HG03521 (cell line): Measurements from ENCODE around the gene ZNF407.

Source experiments
- ATAC-seq: cut with Tn5 transposase; IDR thresholded peaks from one replicate; pipeline ENCODE4 v1.9.1; 2021; ENCODE audit warnings: mild to moderate bottlenecking, moderate library complexity; ENCODE audit not compliant: unreplicated experiment

Gene ZNF407

GRCh38 chr18:74715865-74716712, 118.4 kb downstream of the ZNF407 start:
- ATAC-seq = no peak

GRCh38 chr18:74718312-74718711, 120.6 kb downstream of the ZNF407 start:
- ATAC-seq = no peak

- no peak for ATAC-seq
Observed at GRCh38 chr18:74722237-74722636, 124.6 kb downstream of the ZNF407 start.

GRCh38 chr18:74724186-74724585, 126.5 kb downstream of the ZNF407 start:
- no peak for ATAC-seq

- ATAC-seq = no peak
Observed at GRCh38 chr18:74725690-74726089, 128.0 kb downstream of the ZNF407 start.

- no peak for ATAC-seq
Observed at GRCh38 chr18:74728586-74728985, 130.9 kb downstream of the ZNF407 start.

GRCh38 chr18:74731097-74731496, 133.4 kb downstream of the ZNF407 start:
- no peak for ATAC-seq

- ATAC-seq = no peak
Observed at GRCh38 chr18:74732380-74732779, 134.7 kb downstream of the ZNF407 start.

GRCh38 chr18:74733598-74733997, 135.9 kb downstream of the ZNF407 start:
- no peak for ATAC-seq

- no peak for ATAC-seq
Observed at GRCh38 chr18:74734013-74734444, 136.4 kb downstream of the ZNF407 start.

- ATAC-seq = no peak
Observed at GRCh38 chr18:74739926-74740325, 142.3 kb downstream of the ZNF407 start.

GRCh38 chr18:74742573-74743243, 145.0 kb downstream of the ZNF407 start:
- ATAC-seq = no peak

- no peak for ATAC-seq
Observed at GRCh38 chr18:74745633-74746403, 148.1 kb downstream of the ZNF407 start.

- ATAC-seq = no peak
Observed at GRCh38 chr18:74748809-74749208, 151.1 kb downstream of the ZNF407 start.

GRCh38 chr18:74758995-74759394, 161.3 kb downstream of the ZNF407 start:
- no peak for ATAC-seq

- ATAC-seq = no peak
Observed at GRCh38 chr18:74760026-74760425, 162.4 kb downstream of the ZNF407 start.

- no peak for ATAC-seq
Observed at GRCh38 chr18:74760436-74760835, 162.8 kb downstream of the ZNF407 start.

GRCh38 chr18:74766251-74766650, 168.6 kb downstream of the ZNF407 start:
- no peak for ATAC-seq

GRCh38 chr18:74768096-74768495, 170.4 kb downstream of the ZNF407 start:
- no peak for ATAC-seq

- ATAC-seq = peak; percentile 87
Observed at GRCh38 chr18:74773171-74773624, 175.5 kb downstream of the ZNF407 start.

GRCh38 chr18:74774486-74774885, 176.8 kb downstream of the ZNF407 start:
- no peak for ATAC-seq
